ENCODE measurements around the gene KASH5.

Gene KASH5

GRCh38 chr19:49390131-49390928 lies 2.3 kb downstream of the KASH5 start:
- Histone ChIP-seq H3K9ac (ENCODE audit: low read depth, low read length, poor library complexity, severe bottlenecking) (no peak overlapping the region), H3K27me3 (ENCODE audit: insufficient read depth, low read length, poor library complexity, severe bottlenecking) (no peaks in the 10 kb centered on the region), H3K36me3 (ENCODE audit: insufficient read depth, low read length) (no peaks in the 10 kb centered on the region), H3K4me1 (ENCODE audit: insufficient read depth, low read length, poor library complexity, severe bottlenecking) (peaks cover 16% of the 10 kb centered on the region), H3K9me3 (ENCODE audit: insufficient read depth, low read depth, low read length) (no peaks in the 10 kb centered on the region), H3K4me2 (ENCODE audit: low read depth, low read length, poor library complexity, severe bottlenecking) (no peak overlapping the region), H3K79me2 (ENCODE audit: insufficient read depth, low read length) (no peaks in the 10 kb centered on the region), H3K9me2 (replicated peaks; ENCODE audit: low read depth, low read length) (no peaks in the 10 kb centered on the region), H3F3A (ENCODE audit: low read depth) (no peaks in the 10 kb centered on the region; the same call in 1 of the 2 replicates), H4K20me1 (ENCODE audit: insufficient read depth, low read length, poor library complexity, severe bottlenecking) (no peaks in the 10 kb centered on the region), H2AFZ (ENCODE audit: low read length) (no peak overlapping the region), H3K4me3 (ENCODE audit: low read length, poor library complexity, severe bottlenecking) (no peak overlapping the region)
- TF ChIP-seq, protein P1, sequence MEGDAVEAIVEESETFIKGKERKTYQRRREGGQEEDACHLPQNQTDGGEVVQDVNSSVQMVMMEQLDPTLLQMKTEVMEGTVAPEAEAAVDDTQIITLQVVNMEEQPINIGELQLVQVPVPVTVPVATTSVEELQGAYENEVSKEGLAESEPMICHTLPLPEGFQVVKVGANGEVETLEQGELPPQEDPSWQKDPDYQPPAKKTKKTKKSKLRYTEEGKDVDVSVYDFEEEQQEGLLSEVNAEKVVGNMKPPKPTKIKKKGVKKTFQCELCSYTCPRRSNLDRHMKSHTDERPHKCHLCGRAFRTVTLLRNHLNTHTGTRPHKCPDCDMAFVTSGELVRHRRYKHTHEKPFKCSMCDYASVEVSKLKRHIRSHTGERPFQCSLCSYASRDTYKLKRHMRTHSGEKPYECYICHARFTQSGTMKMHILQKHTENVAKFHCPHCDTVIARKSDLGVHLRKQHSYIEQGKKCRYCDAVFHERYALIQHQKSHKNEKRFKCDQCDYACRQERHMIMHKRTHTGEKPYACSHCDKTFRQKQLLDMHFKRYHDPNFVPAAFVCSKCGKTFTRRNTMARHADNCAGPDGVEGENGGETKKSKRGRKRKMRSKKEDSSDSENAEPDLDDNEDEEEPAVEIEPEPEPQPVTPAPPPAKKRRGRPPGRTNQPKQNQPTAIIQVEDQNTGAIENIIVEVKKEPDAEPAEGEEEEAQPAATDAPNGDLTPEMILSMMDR (conservative IDR thresholded peaks at IDR 0.05; ENCODE audit: low read length): no peak
- TF ChIP-seq EZH2phosphoT487 (IDR thresholded peaks at IDR 0.05; ENCODE audit: borderline replicate concordance): no peak

DNA sequence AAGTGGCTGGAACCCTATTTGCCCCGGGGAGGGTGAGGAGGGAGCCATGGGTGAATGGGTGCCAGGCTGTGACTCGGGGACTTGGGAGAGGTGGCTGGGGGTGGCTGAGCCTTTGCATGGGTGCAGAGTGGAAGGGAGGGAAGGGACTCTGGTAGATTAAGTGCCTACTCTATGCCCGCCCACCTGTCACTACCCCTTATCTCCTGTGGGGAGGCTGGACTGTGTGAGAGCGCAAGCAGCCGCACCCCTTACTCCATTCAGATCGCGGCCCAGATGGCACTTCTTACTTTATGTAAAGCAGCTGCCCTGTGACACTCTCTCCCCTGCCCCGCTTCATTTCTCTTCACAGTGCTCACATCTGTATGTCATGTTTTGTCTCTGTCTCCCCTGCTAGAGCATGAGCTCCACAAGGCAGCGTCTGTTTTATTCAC lies 2.9 kb downstream of the KASH5 start:
- Histone ChIP-seq H3K9me2 (replicated peaks; ENCODE audit: low read depth, low read length) (no peaks in the 10 kb centered on the region), H3K4me1 (ENCODE audit: insufficient read depth, low read length, poor library complexity, severe bottlenecking) (peaks cover 21% of the 10 kb centered on the region), H2AFZ (ENCODE audit: low read length) (no peak overlapping the region), H3F3A (ENCODE audit: low read depth) (no peaks in the 10 kb centered on the region; the same call in 1 of the 2 replicates), H3K9ac (ENCODE audit: low read depth, low read length, poor library complexity, severe bottlenecking) (no peak overlapping the region), H3K4me2 (ENCODE audit: low read depth, low read length, poor library complexity, severe bottlenecking) (no peak overlapping the region), H3K36me3 (ENCODE audit: insufficient read depth, low read length) (no peaks in the 10 kb centered on the region), H3K79me2 (ENCODE audit: insufficient read depth, low read length) (no peaks in the 10 kb centered on the region), H3K4me3 (ENCODE audit: low read length, poor library complexity, severe bottlenecking) (no peak overlapping the region), H3K9me3 (ENCODE audit: insufficient read depth, low read depth, low read length) (no peaks in the 10 kb centered on the region), H4K20me1 (ENCODE audit: insufficient read depth, low read length, poor library complexity, severe bottlenecking) (no peaks in the 10 kb centered on the region), H3K27me3 (ENCODE audit: insufficient read depth, low read length, poor library complexity, severe bottlenecking) (no peaks in the 10 kb centered on the region)
- TF ChIP-seq, protein P1 (conservative IDR thresholded peaks at IDR 0.05; ENCODE audit: low read length): no peak
- TF ChIP-seq EZH2phosphoT487 (IDR thresholded peaks at IDR 0.05; ENCODE audit: borderline replicate concordance): no peak

DNA sequence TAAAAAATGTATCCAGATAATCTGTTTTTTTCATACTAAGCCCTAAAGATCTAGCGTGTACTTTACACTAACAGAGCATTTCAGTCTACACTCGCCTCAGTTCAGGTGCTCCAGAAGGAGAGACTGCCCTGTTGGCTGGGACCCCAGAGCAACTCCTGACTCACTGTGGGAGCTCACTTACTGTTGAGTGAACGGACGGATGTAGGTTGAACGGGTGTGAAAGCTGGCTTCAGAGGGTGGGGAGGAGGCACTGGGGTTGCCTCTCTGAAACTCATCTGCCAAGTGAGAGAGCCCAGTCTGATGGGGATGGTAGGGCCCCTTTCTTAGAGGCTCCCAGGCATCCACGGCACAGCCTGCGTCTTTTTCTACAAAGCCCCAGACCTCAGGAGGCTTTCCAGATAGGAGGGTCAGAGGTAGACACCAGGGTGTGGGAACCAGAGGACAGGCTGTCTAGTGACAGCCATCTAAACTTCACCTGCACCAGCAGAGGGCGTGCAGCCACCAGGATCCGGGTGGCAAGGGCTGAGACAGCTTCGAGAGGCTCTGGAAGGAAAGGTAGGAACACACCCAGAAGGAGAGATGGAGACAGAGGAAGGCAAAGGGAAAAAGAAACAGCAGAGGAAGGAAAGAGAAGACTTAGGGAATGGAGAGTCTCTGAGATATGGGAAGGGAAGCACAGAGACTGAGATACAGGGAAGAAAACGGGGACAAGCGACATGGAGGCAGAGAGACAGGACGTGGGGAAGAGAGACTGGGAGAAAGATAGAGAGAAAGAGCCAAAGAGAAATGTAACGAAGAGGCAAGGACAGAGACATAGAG lies 3.7 kb downstream of the KASH5 start:
- Histone ChIP-seq H3K9me3 (ENCODE audit: insufficient read depth, low read depth, low read length) (no peaks in the 10 kb centered on the region), H3K9ac (ENCODE audit: low read depth, low read length, poor library complexity, severe bottlenecking) (peak overlapping the region; percentile 29), H3K79me2 (ENCODE audit: insufficient read depth, low read length) (no peaks in the 10 kb centered on the region), H3F3A (ENCODE audit: low read depth) (no peaks in the 10 kb centered on the region; the same call in 1 of the 2 replicates), H3K4me2 (ENCODE audit: low read depth, low read length, poor library complexity, severe bottlenecking) (peak overlapping the region; percentile 49), H2AFZ (ENCODE audit: low read length) (peak overlapping the region; percentile 66), H3K36me3 (ENCODE audit: insufficient read depth, low read length) (no peaks in the 10 kb centered on the region), H3K4me3 (ENCODE audit: low read length, poor library complexity, severe bottlenecking) (peak overlapping the region; percentile 16), H4K20me1 (ENCODE audit: insufficient read depth, low read length, poor library complexity, severe bottlenecking) (no peaks in the 10 kb centered on the region), H3K9me2 (replicated peaks; ENCODE audit: low read depth, low read length) (no peaks in the 10 kb centered on the region), H3K27me3 (ENCODE audit: insufficient read depth, low read length, poor library complexity, severe bottlenecking) (no peaks in the 10 kb centered on the region), H3K4me1 (ENCODE audit: insufficient read depth, low read length, poor library complexity, severe bottlenecking) (peaks cover 21% of the 10 kb centered on the region)
- no peak for TF ChIP-seq EZH2phosphoT487 (IDR thresholded peaks at IDR 0.05; ENCODE audit: borderline replicate concordance)
- TF ChIP-seq, protein P1 (conservative IDR thresholded peaks at IDR 0.05; ENCODE audit: low read length): peak; percentile 97

All from Loucy (cell line).